ENCODE results near the gene CPT1C. TPM values are rescaled to one million over a fixed set of nuclear protein-coding genes. Genes with fewer than 3 reads are reported as not detected.

Gene CPT1C
- total and polyA plus RNA-seq, 2 of the 4 experiments (the other 2 are of a cell fraction) = 14.2 to 56.1 TPM

DNA sequence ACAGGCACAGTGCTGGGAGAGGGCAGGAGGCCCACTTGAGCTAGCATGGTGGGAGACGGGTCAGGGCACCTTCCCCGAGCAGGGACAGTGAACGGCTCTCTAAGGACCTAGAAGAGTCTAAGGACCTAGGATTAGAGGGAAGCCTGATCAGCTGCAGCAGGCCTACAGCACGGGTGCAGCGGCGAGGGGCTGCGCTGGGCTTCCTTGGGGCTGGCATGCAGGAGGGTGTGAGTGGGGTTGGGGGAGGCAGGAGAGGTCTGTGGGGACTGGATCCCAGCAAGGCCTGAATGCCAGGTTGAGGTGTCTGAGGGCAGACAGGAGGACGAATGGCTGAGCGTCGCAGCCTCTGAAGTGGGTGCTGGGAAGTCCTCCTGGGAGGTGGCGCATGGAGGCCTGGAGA is 45.3 kb upstream of the CPT1C start:
- H3K79me1 ChIP-seq (ENCODE audit: low read depth in 1 of 2, low read length in 2 of 2) = peaks cover 48 to 77% of the 10 kb centered on the region in 2 experiments
- H2AFZ ChIP-seq (replicated peaks; ENCODE audit: low read length, poor library complexity) = no peak overlapping the region
- H3K27me3 ChIP-seq (ENCODE audit: control insufficient read depth, insufficient read depth, low read length) = no peaks in the 10 kb centered on the region
- POLR2A ChIA-PET (ENCODE audit: unreplicated experiment) = no interaction called here
- ATAC-seq (ENCODE audit: low read depth) = no peak
- H4K8ac ChIP-seq (ENCODE audit: low read depth in 2 of 2, low read length in 2 of 2) = no peak overlapping the region
- H3K4me1 ChIP-seq (ENCODE audit: control insufficient read depth, insufficient read depth, low read length) = peaks cover 4% of the 10 kb centered on the region
- H3K14ac ChIP-seq (replicated peaks; ENCODE audit: low read depth, low read length) = no peak overlapping the region
- H3K56ac ChIP-seq (ENCODE audit: extremely low read depth, insufficient read depth, low read length) = no peak overlapping the region
- peaks cover 46% of the 10 kb centered on the region for H4K20me1 ChIP-seq (ENCODE audit: insufficient read depth, low read length)
- no peaks in the 10 kb centered on the region for H3K9me3 ChIP-seq (ENCODE audit: control insufficient read depth, insufficient read depth, low read length)
- DNase-seq = no peak
- H2BK15ac ChIP-seq (ENCODE audit: low read depth, low read length) = no peak overlapping the region
- no peak overlapping the region for H2AK5ac ChIP-seq (ENCODE audit: low read depth, low read length)
- H3K9ac ChIP-seq (ENCODE audit: low read depth, low read length) = no peak overlapping the region
- intact Hi-C loops (cut with micrococcal nuclease) (no loop called here), in situ Hi-C loops (cut with MboI; ENCODE audit: low sequenced_read_pairs) (no loop called here), dilution Hi-C loops (cut with HindIII; ENCODE audit: low sequenced_read_pairs, unreplicated experiment) (no loop called here)
- H3K4me2 ChIP-seq (ENCODE audit: low read depth, low read length) = no peak overlapping the region
- no peak overlapping the region for H2BK20ac ChIP-seq (ENCODE audit: low read depth, low read length)
- H3K23ac ChIP-seq (ENCODE audit: low read depth, low read length) = no peak overlapping the region
- H3K4ac ChIP-seq (ENCODE audit: low read depth, low read length) = no peak overlapping the region
- BruUV-seq (replicated peaks) = no TSS peak
- no peak overlapping the region for H3K27ac ChIP-seq (ENCODE audit: insufficient read depth, low read length)
- no peak overlapping the region for H2BK5ac ChIP-seq (ENCODE audit: low read depth, low read length, poor library complexity, severe bottlenecking)
- TF ChIP-seq SMC3 (IDR thresholded peaks at IDR 0.05; ENCODE audit: low read depth, low read length) (no peak), RAD21 (IDR thresholded peaks at IDR 0.05; ENCODE audit: low read length) (no peak), MXI1 (IDR thresholded peaks at IDR 0.05; ENCODE audit: borderline replicate concordance, low read depth, low read length) (no peak), MAZ (IDR thresholded peaks at IDR 0.05; ENCODE audit: borderline replicate concordance, low read depth, low read length) (no peak), CHD1 (IDR thresholded peaks at IDR 0.05; ENCODE audit: low read depth, low read length) (no peak), BHLHE40 (IDR thresholded peaks at IDR 0.05; ENCODE audit: low read depth, low read length) (no peak)
- TF ChIP-seq, protein P1, sequence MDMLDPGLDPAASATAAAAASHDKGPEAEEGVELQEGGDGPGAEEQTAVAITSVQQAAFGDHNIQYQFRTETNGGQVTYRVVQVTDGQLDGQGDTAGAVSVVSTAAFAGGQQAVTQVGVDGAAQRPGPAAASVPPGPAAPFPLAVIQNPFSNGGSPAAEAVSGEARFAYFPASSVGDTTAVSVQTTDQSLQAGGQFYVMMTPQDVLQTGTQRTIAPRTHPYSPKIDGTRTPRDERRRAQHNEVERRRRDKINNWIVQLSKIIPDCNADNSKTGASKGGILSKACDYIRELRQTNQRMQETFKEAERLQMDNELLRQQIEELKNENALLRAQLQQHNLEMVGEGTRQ (IDR thresholded peaks at IDR 0.05; ENCODE audit: low read depth, low read length) = no peak
- TF ChIP-seq, protein P2, sequence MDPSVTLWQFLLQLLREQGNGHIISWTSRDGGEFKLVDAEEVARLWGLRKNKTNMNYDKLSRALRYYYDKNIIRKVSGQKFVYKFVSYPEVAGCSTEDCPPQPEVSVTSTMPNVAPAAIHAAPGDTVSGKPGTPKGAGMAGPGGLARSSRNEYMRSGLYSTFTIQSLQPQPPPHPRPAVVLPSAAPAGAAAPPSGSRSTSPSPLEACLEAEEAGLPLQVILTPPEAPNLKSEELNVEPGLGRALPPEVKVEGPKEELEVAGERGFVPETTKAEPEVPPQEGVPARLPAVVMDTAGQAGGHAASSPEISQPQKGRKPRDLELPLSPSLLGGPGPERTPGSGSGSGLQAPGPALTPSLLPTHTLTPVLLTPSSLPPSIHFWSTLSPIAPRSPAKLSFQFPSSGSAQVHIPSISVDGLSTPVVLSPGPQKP (IDR thresholded peaks at IDR 0.05; ENCODE audit: borderline replicate concordance, low read depth, low read length) = no peak
- no peak overlapping the region for H2BK120ac ChIP-seq (ENCODE audit: low read depth, low read length)
- no peak overlapping the region for H3K4me3 ChIP-seq (ENCODE audit: insufficient read depth, low read depth, low read length)
- H3K18ac ChIP-seq (ENCODE audit: low read depth, low read length) = no peak overlapping the region
- no peak overlapping the region for H4K5ac ChIP-seq (ENCODE audit: low read depth, low read length)
- CTCF ChIA-PET = no interaction called here
- H2AK9ac ChIP-seq (replicated peaks; ENCODE audit: low read depth, low read length, poor library complexity) = no peak overlapping the region
- H3K9me1 ChIP-seq (ENCODE audit: insufficient read depth, low read length) = 0 out of 2 replicates have a peak, but pooled peaks cover 8% of the 10 kb centered on the region
- WGBS, 2 experiments (ENCODE audit: extremely low coverage in 2 of 2, insufficient read length in 1 of 2) = 93% methylated on average over 5 of the region's 11 CpGs; no CpG with 5 or more reads in 1 of the 2 experiments
- peaks cover 35% of the 10 kb centered on the region for H3K36me3 ChIP-seq (ENCODE audit: control insufficient read depth, insufficient read depth, low read length)
- no peak overlapping the region for H4K91ac ChIP-seq (ENCODE audit: insufficient read depth, low read depth, low read length)
